ENCODE measurements around the gene MUC4. TPM values are rescaled to one million over a fixed set of nuclear protein-coding genes. Genes with fewer than 3 reads are reported as not detected.
A peak's percentile ranks its signal among the peaks of the same experiment; 100 is the strongest.
"Not testable (repeated sequence)": the region's sequence is repeated elsewhere in the genome, so short reads cannot be mapped to it uniquely, and the experiment has no call there.

Gene MUC4
- polyA plus RNA-seq, 1 experiment = not detected

GRCh38 chr3:195777975-195778374 lies 33.8 kb downstream of the MUC4 start:
- TF ChIP-seq CTCF (IDR thresholded peaks at IDR 0.05; ENCODE audit: low read depth, low read length) = no peak
- CTCF ChIA-PET = no interaction called here
- Histone ChIP-seq H3K27me3 (ENCODE audit: control insufficient read depth, insufficient read depth, low read length) (no peaks in the 10 kb centered on the region), H3K27ac (ENCODE audit: low read depth, low read length) (no peak overlapping the region), H3K4me3 (ENCODE audit: low read depth, low read length) (no peak overlapping the region), H3K9me3 (ENCODE audit: control insufficient read depth, insufficient read depth, low read length) (peaks cover 32% of the 10 kb centered on the region)
- POLR2A ChIA-PET = no interaction called here
- no peak for DNase-seq (ENCODE audit: low read depth, low spot score)

GRCh38 chr3:195774917-195775316 lies 36.8 kb downstream of the MUC4 start:
- ChIA-PET POLR2A (no interaction called here), CTCF (no interaction called here)
- no peak for DNase-seq (ENCODE audit: low read depth, low spot score)
- TF ChIP-seq CTCF (IDR thresholded peaks at IDR 0.05; ENCODE audit: low read depth, low read length) = peak; percentile 46
- Histone ChIP-seq H3K9me3 (ENCODE audit: control insufficient read depth, insufficient read depth, low read length) (peaks cover 38% of the 10 kb centered on the region), H3K27ac (ENCODE audit: low read depth, low read length) (no peak overlapping the region), H3K27me3 (ENCODE audit: control insufficient read depth, insufficient read depth, low read length) (no peaks in the 10 kb centered on the region), H3K4me3 (ENCODE audit: low read depth, low read length) (no peak overlapping the region)

- Histone ChIP-seq H3K4me3 (ENCODE audit: low read depth, low read length) (no peak overlapping the region), H3K27me3 (ENCODE audit: control insufficient read depth, insufficient read depth, low read length) (no peaks in the 10 kb centered on the region), H3K9me3 (ENCODE audit: control insufficient read depth, insufficient read depth, low read length) (peaks cover 40% of the 10 kb centered on the region), H3K27ac (ENCODE audit: low read depth, low read length) (no peak overlapping the region)
- no peak for DNase-seq (ENCODE audit: low read depth, low spot score)
- POLR2A ChIA-PET = no interaction called here
- TF ChIP-seq CTCF (IDR thresholded peaks at IDR 0.05; ENCODE audit: low read depth, low read length) = no peak
- CTCF ChIA-PET = no interaction called here
These were observed 37.7 kb downstream of the MUC4 start for GRCh38 chr3:195773956-195774537.

GRCh38 chr3:195771646-195772300 lies 40.0 kb downstream of the MUC4 start:
- Histone ChIP-seq H3K27ac (ENCODE audit: low read depth, low read length) (no peak overlapping the region), H3K27me3 (ENCODE audit: control insufficient read depth, insufficient read depth, low read length) (no peaks in the 10 kb centered on the region), H3K9me3 (ENCODE audit: control insufficient read depth, insufficient read depth, low read length) (peaks cover 36% of the 10 kb centered on the region), H3K4me3 (ENCODE audit: low read depth, low read length) (no peak overlapping the region)
- POLR2A ChIA-PET = no interaction called here
- no peak for DNase-seq (ENCODE audit: low read depth, low spot score)
- CTCF ChIA-PET = no interaction called here
- TF ChIP-seq CTCF (IDR thresholded peaks at IDR 0.05; ENCODE audit: low read depth, low read length) = no peak

GRCh38 chr3:195770841-195771645 lies 40.7 kb downstream of the MUC4 start:
- H3K9me3 ChIP-seq (ENCODE audit: control insufficient read depth, insufficient read depth, low read length) = peaks cover 42% of the 10 kb centered on the region
- H3K4me3 ChIP-seq (ENCODE audit: low read depth, low read length); DNase-seq (ENCODE audit: low read depth, low spot score); H3K27ac ChIP-seq (ENCODE audit: low read depth, low read length); POLR2A ChIA-PET; H3K27me3 ChIP-seq (ENCODE audit: control insufficient read depth, insufficient read depth, low read length); CTCF ChIA-PET: not testable (repeated sequence)
